HUES64 (cell line): ENCODE measurements around the gene AFF3.

Experiments used
- H3K27ac ChIP-seq: 2 replicates; pipeline ENCODE4 v1.7.0; 2013; ENCODE audit warnings: low read depth, low read length, inconsistent platforms
- H3K27me3 ChIP-seq: 2 replicates; pipeline ENCODE4 v1.6.1; 2013; ENCODE audit warnings: mild to moderate bottlenecking, low read length; ENCODE audit not compliant: insufficient read depth
- H3K36me3 ChIP-seq: 2 replicates; pipeline ENCODE4 v1.6.1; 2013; ENCODE audit warnings: mild to moderate bottlenecking, low read length; ENCODE audit not compliant: insufficient read depth
- H3K4me1 ChIP-seq: 2 replicates; pipeline ENCODE4 v1.6.1; 2013; ENCODE audit warnings: mild to moderate bottlenecking, low read length, moderate library complexity; ENCODE audit not compliant: insufficient read depth
- H3K4me3 ChIP-seq: 2 replicates; pipeline ENCODE4 v1.5.1; 2013; ENCODE audit warnings: mild to moderate bottlenecking, low read length, moderate library complexity
- H3K9ac ChIP-seq: 2 replicates; pipeline ENCODE4 v1.6.1; 2013; ENCODE audit warnings: mild to moderate bottlenecking, low read depth, low read length
- H3K9me3 ChIP-seq: 2 replicates; pipeline ENCODE4 v1.6.1; 2013; ENCODE audit warnings: low read depth, low read length; ENCODE audit not compliant: insufficient read depth
- WGBS: fragments of 150-250, 120-280 bp; methylation state at CpG from one replicate; pipeline ENCODE4 v1.1.7; 2013; ENCODE audit warnings: missing lambda C conversion rate; 5-methylcytosine and 5-hydroxymethylcytosine counted together

AFF3 gene

DNA sequence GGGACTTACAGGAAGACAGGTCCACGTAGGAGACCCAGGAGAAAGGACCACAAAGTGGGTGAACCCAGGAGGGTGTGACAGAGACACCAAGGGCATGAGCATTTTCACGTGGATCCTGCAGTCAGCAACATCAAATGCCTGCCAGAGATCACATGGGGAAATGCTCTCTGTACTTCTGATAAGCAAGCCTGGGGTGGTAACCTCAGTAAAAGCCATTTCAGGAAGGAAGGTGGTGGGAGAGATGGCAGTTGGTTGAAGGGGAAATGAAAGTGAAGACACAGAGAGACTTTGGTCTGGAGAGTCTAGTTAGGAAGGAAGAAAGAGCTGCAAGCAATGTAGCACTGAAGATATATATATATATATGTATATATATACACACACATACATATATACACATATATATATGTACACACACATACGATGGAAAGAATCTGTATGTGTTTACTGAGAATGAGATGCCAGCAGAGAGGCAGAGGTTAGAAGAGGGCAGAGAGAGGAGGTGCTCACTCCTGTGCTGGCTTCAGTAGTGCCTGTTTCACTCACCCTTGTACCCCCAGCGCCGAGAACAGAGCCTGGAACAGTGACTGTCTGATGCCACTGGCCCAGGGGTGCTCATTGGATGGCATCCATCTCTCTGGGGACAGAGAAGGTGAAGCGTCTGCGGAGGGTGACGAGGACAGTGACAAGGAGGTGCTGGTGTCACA, 314.9 kb downstream of the AFF3 start:
- 0 out of 2 replicates have a peak, but pooled peaks cover 2% of the 10 kb centered on the region for H3K9me3 ChIP-seq
- H3K27me3 ChIP-seq = no peaks in the 10 kb centered on the region
- no peak overlapping the region for H3K27ac ChIP-seq
- H3K36me3 ChIP-seq = no peaks in the 10 kb centered on the region
- 94% methylated on average over 8 of the region's 8 CpGs for WGBS
- H3K9ac ChIP-seq = no peak overlapping the region
- H3K4me1 ChIP-seq = peaks cover 4% of the 10 kb centered on the region; the same call in 1 of the 2 replicates
- H3K4me3 ChIP-seq = no peak overlapping the region

GRCh38 chr2:99825630-99826029, 316.8 kb downstream of the AFF3 start:
- H3K27me3 ChIP-seq = no peaks in the 10 kb centered on the region
- peaks cover 12% of the 10 kb centered on the region; the same call in 1 of the 2 replicates for H3K4me1 ChIP-seq
- no peak overlapping the region for H3K4me3 ChIP-seq
- H3K9ac ChIP-seq = no peak overlapping the region
- no peak overlapping the region for H3K27ac ChIP-seq
- H3K9me3 ChIP-seq = 0 out of 2 replicates have a peak, but pooled peaks cover 2% of the 10 kb centered on the region
- H3K36me3 ChIP-seq = no peaks in the 10 kb centered on the region

GRCh38 chr2:99824758-99825157, 317.6 kb downstream of the AFF3 start:
- H3K9ac ChIP-seq = no peak overlapping the region
- H3K4me3 ChIP-seq = no peak overlapping the region
- no peaks in the 10 kb centered on the region for H3K36me3 ChIP-seq
- H3K4me1 ChIP-seq = peaks cover 12% of the 10 kb centered on the region; the same call in 1 of the 2 replicates
- no peaks in the 10 kb centered on the region for H3K27me3 ChIP-seq
- 0 out of 2 replicates have a peak, but pooled peaks cover 2% of the 10 kb centered on the region for H3K9me3 ChIP-seq
- no peak overlapping the region for H3K27ac ChIP-seq
- WGBS = 96% methylated on average over 3 of the region's 6 CpGs

DNA sequence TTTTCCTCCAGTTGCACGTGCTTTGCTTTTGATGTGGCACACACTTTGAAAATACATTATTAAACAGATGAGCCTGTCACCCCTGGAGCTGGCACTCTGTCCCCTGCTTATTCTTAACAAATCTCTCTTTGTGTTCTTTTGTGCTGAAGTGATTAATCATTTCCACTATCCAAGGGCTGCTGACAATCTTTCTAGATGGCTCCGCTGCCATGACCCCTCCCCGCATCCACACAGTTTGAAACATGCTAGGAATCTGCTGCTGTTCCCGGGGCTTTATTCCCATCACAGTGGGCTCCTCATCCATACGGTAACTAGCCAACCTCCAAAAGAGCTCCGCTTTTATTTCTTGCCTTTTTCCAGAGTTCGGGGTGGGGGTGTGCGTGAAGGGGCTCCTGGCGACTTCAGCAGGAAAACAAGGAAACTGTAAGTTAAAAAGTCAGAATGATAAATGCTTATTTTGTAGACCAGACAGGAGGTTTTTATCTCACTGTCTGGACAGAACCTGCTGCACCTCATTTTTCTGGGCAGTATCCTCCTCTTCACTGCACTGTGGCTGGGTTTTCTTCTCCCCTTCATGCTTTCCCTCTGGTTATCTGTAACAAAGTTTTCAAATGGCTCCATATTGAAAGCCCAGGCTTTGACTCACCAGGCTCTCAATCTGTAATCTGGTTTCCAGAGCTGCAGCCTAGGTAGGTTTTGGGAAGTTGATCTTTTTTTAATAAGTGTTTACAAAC, 319.7 kb downstream of the AFF3 start:
- H3K9ac ChIP-seq = peak overlapping the region; percentile 61; the same call in 1 of the 2 replicates
- 34% methylated on average over 9 of the region's 9 CpGs for WGBS
- H3K27ac ChIP-seq = peak overlapping the region; percentile 76
- H3K9me3 ChIP-seq = no peaks in the 10 kb centered on the region
- H3K27me3 ChIP-seq = no peaks in the 10 kb centered on the region
- H3K36me3 ChIP-seq = no peaks in the 10 kb centered on the region
- H3K4me1 ChIP-seq = peaks cover 12% of the 10 kb centered on the region; the same call in 1 of the 2 replicates
- peak overlapping the region; percentile 42; the same call in 1 of the 2 replicates for H3K4me3 ChIP-seq

GRCh38 chr2:99821984-99822383, 320.4 kb downstream of the AFF3 start:
- Histone ChIP-seq H3K9me3 (no peaks in the 10 kb centered on the region), H3K36me3 (no peaks in the 10 kb centered on the region), H3K27me3 (no peaks in the 10 kb centered on the region), H3K9ac (no peak overlapping the region), H3K4me3 (no peak overlapping the region), H3K27ac (peak overlapping the region; percentile 2; the same call in 1 of the 2 replicates), H3K4me1 (peaks cover 12% of the 10 kb centered on the region; the same call in 1 of the 2 replicates)
- 85% methylated on average over 6 of the region's 6 CpGs for WGBS

DNA sequence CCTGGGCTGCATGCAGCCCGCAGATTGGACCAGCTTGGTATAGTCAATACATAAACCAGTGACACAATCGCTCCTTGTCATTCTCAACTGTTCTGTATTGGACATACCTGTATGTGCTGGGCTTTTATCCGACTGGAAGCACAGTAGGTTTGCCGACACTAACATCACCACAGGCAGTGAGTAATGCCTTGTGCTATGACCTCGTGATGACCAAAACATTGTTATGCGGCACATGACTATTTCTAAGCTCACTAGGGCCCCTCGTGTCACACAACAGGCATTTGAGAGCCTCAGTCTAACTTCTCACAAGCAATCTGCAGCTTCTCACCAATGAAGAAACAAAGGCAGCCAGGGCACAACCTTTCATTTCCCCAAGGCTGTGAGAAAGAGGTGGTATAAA, 320.8 kb downstream of the AFF3 start:
- WGBS = 65% methylated on average over 7 of the region's 7 CpGs
- H3K9ac ChIP-seq = no peak overlapping the region
- H3K4me3 ChIP-seq = no peak overlapping the region
- H3K36me3 ChIP-seq = no peaks in the 10 kb centered on the region
- peaks cover 12% of the 10 kb centered on the region; the same call in 1 of the 2 replicates for H3K4me1 ChIP-seq
- no peaks in the 10 kb centered on the region for H3K27me3 ChIP-seq
- peak overlapping the region; percentile 2; the same call in 1 of the 2 replicates for H3K27ac ChIP-seq
- no peaks in the 10 kb centered on the region for H3K9me3 ChIP-seq

- no peak overlapping the region for H3K27ac ChIP-seq
- peaks cover 12% of the 10 kb centered on the region; the same call in 1 of the 2 replicates for H3K4me1 ChIP-seq
- WGBS = 88% methylated on average over 3 of the region's 3 CpGs
- H3K9ac ChIP-seq = no peak overlapping the region
- H3K4me3 ChIP-seq = no peak overlapping the region
- no peaks in the 10 kb centered on the region for H3K9me3 ChIP-seq
- no peaks in the 10 kb centered on the region for H3K36me3 ChIP-seq
- H3K27me3 ChIP-seq = no peaks in the 10 kb centered on the region
Observed at GRCh38 chr2:99821039-99821438, 321.4 kb downstream of the AFF3 start.

- Histone ChIP-seq H3K9me3 (no peaks in the 10 kb centered on the region), H3K4me1 (peaks cover 12% of the 10 kb centered on the region; the same call in 1 of the 2 replicates), H3K27ac (no peak overlapping the region), H3K36me3 (no peaks in the 10 kb centered on the region), H3K27me3 (no peaks in the 10 kb centered on the region), H3K4me3 (no peak overlapping the region), H3K9ac (no peak overlapping the region)
- WGBS = 97% methylated on average over 7 of the region's 7 CpGs
Observed at GRCh38 chr2:99819766-99820165, 322.6 kb downstream of the AFF3 start.

DNA sequence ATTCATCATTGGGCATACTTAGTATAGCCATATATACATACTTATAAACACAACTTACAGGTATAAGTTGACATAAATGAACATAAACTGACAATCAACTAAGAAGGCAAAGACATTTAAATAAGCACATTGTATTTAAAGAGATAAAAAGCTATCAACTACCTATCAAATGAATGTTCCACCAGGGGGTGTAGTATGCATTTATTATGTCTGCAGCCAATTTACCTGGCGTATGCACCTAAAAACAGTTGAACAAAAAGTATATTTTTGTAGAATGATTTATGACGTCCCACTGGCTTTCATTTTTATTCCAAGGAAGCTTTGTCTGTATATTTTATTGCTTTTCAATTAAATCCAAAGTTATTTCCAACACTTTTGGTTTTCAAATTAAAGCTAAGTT, 323.5 kb downstream of the AFF3 start:
- WGBS = 94% methylated on average over 1 of the region's 2 CpGs

GRCh38 chr2:99816908-99817307, 325.5 kb downstream of the AFF3 start:
- Histone ChIP-seq H3K27me3 (no peaks in the 10 kb centered on the region), H3K4me1 (peaks cover 6% of the 10 kb centered on the region; the same call in 1 of the 2 replicates), H3K36me3 (no peaks in the 10 kb centered on the region), H3K9ac (no peak overlapping the region), H3K4me3 (no peak overlapping the region), H3K9me3 (no peaks in the 10 kb centered on the region), H3K27ac (no peak overlapping the region)
- WGBS = 92% methylated on average over 5 of the region's 5 CpGs

More for the DNA sequence above, 323.5 kb downstream of the AFF3 start:
- Histone ChIP-seq H3K4me3 (no peak overlapping the region), H3K27ac (no peak overlapping the region), H3K36me3 (no peaks in the 10 kb centered on the region), H3K9me3 (no peaks in the 10 kb centered on the region), H3K9ac (no peak overlapping the region), H3K4me1 (peaks cover 12% of the 10 kb centered on the region; the same call in 1 of the 2 replicates), H3K27me3 (no peaks in the 10 kb centered on the region)

DNA sequence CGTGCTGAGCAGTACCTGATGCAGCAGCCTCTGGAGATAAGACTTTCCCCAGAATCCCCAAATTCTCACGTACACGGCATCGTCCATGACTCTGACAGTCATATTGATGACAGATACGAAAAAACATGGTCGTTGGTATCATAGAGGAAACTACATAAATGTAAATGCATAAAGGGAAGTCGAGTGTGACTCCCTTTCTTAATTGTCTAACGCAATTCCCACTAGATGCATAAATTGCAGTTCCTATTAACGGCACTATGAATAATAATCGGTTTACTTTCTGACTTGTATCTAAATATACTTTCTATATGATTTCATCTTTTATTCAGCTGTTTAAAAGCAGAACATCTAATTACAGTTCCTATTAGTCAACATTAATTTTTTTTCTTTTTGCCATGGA, 330.0 kb downstream of the AFF3 start:
- Histone ChIP-seq H3K36me3 (no peaks in the 10 kb centered on the region), H3K9me3 (no peaks in the 10 kb centered on the region)

More for the DNA sequence above, 330.0 kb downstream of the AFF3 start:
- H3K27ac ChIP-seq = no peak overlapping the region
- no peak overlapping the region for H3K4me3 ChIP-seq
- WGBS = 92% methylated on average over 10 of the region's 10 CpGs
- no peaks in the 10 kb centered on the region for H3K27me3 ChIP-seq
- H3K9ac ChIP-seq = no peak overlapping the region
- peaks cover 7% of the 10 kb centered on the region; the same call in 1 of the 2 replicates for H3K4me1 ChIP-seq
